Islet of Langerhans (tissue), 1 donor: Measurements from ENCODE around the gene LRRFIP1.
"Not testable (repeated sequence)": the region's sequence is repeated elsewhere in the genome, so short reads cannot be mapped to it uniquely, and the experiment has no call there.

ENCODE experiments used
- FAIRE-seq: peaks from one replicate; lab custom pipeline; 2011; peaks lifted over from hg19 to GRCh38; lab: Jason Lieb, UNC

LRRFIP1 gene

GRCh38 chr2:237746302-237747080 lies 119.1 kb downstream of the LRRFIP1 start:
- no peak for FAIRE-seq

- FAIRE-seq: no peak
Observed at GRCh38 chr2:237747189-237747588, 119.8 kb downstream of the LRRFIP1 start.

GRCh38 chr2:237749002-237749401 lies 121.6 kb downstream of the LRRFIP1 start:
- no peak for FAIRE-seq

- FAIRE-seq: no peak
Observed at GRCh38 chr2:237749961-237750360, 122.6 kb downstream of the LRRFIP1 start.

- FAIRE-seq: not testable (repeated sequence)
Observed at GRCh38 chr2:237750441-237750840, 123.1 kb downstream of the LRRFIP1 start.

- no peak for FAIRE-seq
Observed at GRCh38 chr2:237752761-237753165, 125.4 kb downstream of the LRRFIP1 start.

- peak; percentile 36 for FAIRE-seq
Observed at GRCh38 chr2:237754182-237754581, 126.8 kb downstream of the LRRFIP1 start.

- no peak for FAIRE-seq
Observed at GRCh38 chr2:237754626-237755248, 127.3 kb downstream of the LRRFIP1 start.

- no peak for FAIRE-seq
Observed at GRCh38 chr2:237757616-237758015, 130.2 kb downstream of the LRRFIP1 start.

GRCh38 chr2:237758185-237758584 lies 130.8 kb downstream of the LRRFIP1 start:
- FAIRE-seq: no peak

- no peak for FAIRE-seq
Observed at GRCh38 chr2:237759176-237759575, 131.8 kb downstream of the LRRFIP1 start.

- no peak for FAIRE-seq
Observed at GRCh38 chr2:237760506-237761502, 133.4 kb downstream of the LRRFIP1 start.

- FAIRE-seq: not testable (repeated sequence)
Observed at GRCh38 chr2:237762291-237763182, 135.2 kb downstream of the LRRFIP1 start.

- FAIRE-seq: no peak
Observed at GRCh38 chr2:237763812-237764211, 136.4 kb downstream of the LRRFIP1 start.

- FAIRE-seq: not testable (repeated sequence)
Observed at GRCh38 chr2:237765122-237765521, 137.7 kb downstream of the LRRFIP1 start.

- no peak for FAIRE-seq
Observed at GRCh38 chr2:237765875-237766274, 138.5 kb downstream of the LRRFIP1 start.

GRCh38 chr2:237766340-237766739 lies 139.0 kb downstream of the LRRFIP1 start:
- no peak for FAIRE-seq

GRCh38 chr2:237772513-237772912 lies 145.1 kb downstream of the LRRFIP1 start:
- no peak for FAIRE-seq

GRCh38 chr2:237773826-237774225 lies 146.4 kb downstream of the LRRFIP1 start:
- no peak for FAIRE-seq

GRCh38 chr2:237774811-237775553 lies 147.6 kb downstream of the LRRFIP1 start:
- no peak for FAIRE-seq

GRCh38 chr2:237779521-237779920 lies 152.1 kb downstream of the LRRFIP1 start:
- FAIRE-seq: no peak
